Stimulated activated CD8-positive, alpha-beta memory T cell treated with anti-CD3 and anti-CD28 coated beads, Interleukin-7, amount 100 ng/mL, for 1 hour (primary cell): ENCODE data around the gene HEPACAM2.

Experiments
- DNase-seq, 2 donors: peaks; one replicate each; pipeline ENCODE4 v3.0.0-alpha.2; 2020; ENCODE audit warnings: low read depth in 2 of 2

The HEPACAM2 gene

DNA sequence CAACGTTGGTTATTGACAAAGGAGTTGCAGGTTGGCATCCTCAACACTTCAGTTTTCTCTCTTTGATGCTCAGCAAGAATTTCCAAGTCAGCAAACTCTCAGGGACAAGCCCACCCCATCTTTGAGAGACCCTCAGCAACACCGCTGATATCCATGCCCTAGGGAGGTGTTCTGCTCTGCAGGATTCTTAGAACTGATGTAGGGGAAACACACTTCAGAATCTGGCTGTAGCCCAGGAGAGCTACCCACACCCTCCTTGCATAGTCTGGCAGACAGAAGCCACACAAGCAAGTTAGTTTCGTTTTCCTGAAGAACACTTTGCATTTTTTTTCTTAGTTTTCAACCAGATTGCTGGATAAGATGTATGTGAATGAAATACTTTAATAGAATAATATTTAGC, 78.9 kb downstream of the HEPACAM2 start:
- peak; percentile 2 to 10 for DNase-seq

DNA sequence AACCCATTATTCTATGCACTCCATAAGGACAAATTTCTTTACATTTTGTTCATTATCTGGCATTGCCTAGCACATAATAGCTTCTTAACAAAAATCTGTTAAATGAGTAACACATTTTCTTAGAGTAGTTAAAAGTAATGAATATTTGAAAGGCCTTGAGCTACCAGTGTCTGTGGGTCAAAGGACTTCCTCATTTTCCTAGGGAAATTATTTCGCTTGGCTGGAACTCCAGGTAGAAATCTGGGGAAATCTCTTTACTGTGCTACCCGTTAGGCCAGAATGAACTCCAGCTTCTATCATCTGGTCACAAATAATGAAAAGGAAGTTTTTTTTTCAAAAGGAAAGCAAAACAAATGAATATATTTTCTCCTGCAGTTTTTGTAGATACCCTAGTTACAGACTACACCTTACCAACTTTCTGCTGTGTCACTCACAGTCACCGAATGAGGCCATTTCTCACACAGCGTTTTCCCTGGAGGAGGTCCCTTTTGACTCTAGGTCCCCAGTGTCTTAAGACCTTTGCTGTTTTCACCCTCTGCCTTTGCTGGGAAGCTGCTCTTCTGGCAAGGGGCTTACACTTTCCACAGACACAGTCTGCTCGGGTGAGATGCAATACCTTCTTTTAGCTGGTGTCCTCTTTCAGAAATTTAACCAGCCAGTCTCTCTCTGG, 79.7 kb downstream of the HEPACAM2 start:
- no peak for DNase-seq

DNA sequence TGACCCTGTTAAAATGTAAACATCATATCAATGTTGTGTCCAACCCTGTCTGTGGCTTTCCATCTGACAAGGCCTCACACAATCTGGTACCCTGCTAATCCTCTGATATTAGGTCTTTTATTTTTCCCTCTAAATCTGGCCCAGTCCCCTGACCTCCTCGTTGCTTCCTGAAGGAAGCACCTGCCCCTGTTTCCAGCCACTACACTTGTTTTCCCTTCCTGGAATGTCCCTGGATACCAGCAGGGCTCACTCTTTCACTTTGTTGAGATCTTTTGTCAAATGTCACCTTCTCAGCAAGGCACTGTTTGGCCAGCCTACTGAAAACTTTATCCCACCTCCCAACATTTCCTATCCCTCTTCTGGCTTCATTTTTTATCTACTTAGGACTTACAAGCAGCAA, 80.2 kb downstream of the HEPACAM2 start:
- no peak for DNase-seq

DNA sequence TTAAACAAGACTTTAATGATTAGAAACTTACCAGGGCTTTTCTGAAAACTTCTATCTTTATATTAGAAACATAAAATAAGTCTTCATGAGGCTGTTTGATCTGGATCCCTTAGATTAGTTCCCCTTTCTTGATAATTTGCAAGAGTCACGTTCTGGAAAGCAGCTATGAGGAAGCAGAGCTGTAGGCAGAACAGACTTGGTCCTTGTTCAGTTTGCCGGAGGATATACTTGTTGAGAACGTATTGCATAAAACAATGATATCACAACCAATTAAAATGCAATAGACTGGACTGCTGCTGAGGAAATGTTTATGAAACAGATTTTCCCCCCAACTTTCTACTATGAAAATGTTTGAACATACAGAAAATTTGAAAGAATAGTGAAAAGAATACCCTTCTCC, 80.9 kb downstream of the HEPACAM2 start:
- no peak for DNase-seq

DNA sequence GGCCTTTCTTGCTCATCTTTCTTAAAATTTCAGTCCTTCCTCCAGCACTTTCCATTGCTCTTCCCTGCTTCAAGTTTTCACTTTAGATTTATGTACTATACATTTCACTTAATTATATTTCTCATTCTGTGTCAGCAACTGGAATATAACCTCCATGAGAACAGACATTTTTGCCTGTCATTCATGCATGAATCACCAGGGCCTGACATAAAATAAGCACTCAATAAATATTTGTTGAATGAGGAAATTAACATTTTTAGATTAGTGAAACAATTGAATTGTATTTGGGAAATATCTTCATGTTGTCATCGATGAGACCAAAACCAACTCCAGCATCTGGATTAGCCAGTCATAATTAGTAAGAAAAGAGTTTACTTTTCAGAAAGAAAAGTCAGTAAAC, 84.1 kb downstream of the HEPACAM2 start:
- no peak for DNase-seq

DNA sequence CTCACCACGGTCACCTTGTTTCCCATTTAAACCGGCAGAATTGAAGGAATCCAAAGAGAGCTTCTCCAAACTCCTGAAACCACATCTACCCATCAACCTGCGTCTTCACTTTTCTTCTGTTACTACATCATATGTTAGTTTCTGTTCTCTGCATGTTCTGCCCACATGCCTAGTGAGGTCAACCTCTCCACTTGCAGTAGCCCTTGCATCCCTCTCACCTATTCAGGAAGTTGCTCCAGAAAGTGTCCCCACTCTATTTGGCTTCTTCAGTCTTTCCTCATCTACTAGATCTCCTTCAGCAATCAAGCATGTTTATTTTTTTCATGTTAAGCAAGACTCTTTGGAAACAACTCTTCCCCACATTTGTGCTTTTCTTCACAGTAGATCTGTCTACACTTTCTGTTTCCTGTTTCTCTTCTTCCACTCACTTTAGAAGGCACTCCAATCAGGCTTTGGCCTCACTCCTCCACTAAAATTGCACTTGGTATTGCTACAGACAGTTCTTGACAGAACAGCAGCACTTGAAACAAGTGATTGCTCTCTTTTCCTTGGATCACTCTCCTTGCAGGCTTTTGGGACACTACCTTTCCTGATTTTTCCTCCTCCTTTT, 85.6 kb downstream of the HEPACAM2 start:
- no peak for DNase-seq

DNA sequence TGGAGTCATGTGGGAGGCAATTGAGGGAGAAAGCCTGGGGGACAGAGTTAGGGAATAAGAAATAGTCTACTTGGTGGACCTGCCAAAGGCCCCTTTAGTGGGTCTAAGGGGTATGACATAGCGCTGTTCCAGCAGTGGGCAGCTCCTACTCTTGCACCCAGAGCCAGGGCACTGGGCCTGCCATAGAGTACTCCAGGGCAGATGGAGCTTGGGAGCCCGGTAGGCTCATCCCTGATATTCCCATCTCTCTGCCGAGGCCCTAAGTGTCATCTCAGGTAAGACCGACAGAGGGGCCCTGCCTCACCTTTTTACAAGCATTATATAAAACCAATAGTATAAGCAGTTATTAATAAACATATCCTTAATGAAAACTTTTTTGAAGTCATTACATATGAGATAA, 87.7 kb downstream of the HEPACAM2 start:
- no peak for DNase-seq
